ENCODE results near the gene FBRS. TPM values are rescaled to one million over a fixed set of nuclear protein-coding genes. Genes with fewer than 3 reads are reported as not detected.

The FBRS gene
- total and polyA plus RNA-seq, 2 of the 13 experiments (the other 11 are each of a cell fraction or from before 2014, with no cell fraction given): 13.7 to 16.2 TPM

DNA sequence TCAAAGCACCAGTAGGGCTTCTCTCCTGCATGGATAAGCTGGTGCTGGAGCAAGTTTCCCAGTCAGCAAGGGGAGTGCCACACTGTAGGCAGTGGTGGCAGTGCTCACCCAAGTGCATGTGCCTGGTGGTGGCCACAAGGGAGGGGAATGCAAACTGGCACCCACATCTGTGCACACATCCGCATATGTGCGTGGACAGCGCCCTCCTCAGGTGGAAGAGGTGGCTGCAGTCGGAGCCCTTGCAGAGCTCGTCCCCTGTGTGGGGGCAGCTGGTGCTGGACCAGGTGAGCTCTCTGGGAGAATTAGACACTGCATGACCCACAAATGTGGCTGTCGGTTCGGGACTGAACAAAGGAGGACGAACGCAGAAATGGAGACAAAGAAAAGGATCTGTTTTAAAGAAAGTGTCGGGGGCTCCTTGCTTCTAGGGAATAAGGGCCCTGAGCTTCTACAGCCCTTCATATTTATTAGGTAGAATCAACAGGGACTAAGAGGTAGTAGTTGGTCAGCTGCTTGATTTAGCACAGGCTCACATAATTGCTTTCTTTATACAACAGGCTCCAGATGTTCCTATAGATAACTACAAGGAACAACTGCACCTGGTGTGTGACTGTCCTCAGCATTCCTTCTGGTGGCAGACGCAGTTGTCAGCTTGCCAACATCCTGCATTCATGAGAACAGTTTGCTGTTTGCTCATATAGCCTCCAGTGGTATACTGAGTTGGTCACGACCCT lies 42.7 kb upstream of the FBRS start (continued):
- TF ChIP-seq THYN1 (CRISPR knock-in tag; IDR thresholded peaks at IDR 0.05; ENCODE audit: borderline replicate concordance, low read depth): no peak; the same call in 1 of the 2 replicates
- TF ChIP-seq, protein P1, sequence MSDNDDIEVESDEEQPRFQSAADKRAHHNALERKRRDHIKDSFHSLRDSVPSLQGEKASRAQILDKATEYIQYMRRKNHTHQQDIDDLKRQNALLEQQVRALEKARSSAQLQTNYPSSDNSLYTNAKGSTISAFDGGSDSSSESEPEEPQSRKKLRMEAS (IDR thresholded peaks at IDR 0.05): peak; percentile 44; the same call in 1 of the 2 replicates
- TF ChIP-seq ZNF75D (CRISPR knock-in tag; IDR thresholded peaks at IDR 0.05; ENCODE audit: borderline replicate concordance): no peak
- TF ChIP-seq FOXK2 (IDR thresholded peaks at IDR 0.05): no peak
- TF ChIP-seq, protein P2, sequence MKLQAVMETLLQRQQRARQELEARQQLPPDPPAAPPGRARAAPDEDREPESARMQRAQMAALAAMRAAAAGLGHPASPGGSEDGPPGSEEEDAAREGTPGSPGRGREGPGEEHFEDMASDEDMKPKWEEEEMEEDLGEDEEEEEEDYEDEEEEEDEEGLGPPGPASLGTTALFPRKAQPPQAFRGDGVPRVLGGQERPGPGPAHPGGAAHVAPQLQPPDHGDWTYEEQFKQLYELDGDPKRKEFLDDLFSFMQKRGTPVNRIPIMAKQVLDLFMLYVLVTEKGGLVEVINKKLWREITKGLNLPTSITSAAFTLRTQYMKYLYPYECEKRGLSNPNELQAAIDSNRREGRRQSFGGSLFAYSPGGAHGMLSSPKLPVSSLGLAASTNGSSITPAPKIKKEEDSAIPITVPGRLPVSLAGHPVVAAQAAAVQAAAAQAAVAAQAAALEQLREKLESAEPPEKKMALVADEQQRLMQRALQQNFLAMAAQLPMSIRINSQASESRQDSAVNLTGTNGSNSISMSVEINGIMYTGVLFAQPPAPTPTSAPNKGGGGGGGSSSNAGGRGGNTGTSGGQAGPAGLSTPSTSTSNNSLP (IDR thresholded peaks at IDR 0.05; ENCODE audit: low read depth, low read length): no peak
- TF ChIP-seq, protein P3, sequence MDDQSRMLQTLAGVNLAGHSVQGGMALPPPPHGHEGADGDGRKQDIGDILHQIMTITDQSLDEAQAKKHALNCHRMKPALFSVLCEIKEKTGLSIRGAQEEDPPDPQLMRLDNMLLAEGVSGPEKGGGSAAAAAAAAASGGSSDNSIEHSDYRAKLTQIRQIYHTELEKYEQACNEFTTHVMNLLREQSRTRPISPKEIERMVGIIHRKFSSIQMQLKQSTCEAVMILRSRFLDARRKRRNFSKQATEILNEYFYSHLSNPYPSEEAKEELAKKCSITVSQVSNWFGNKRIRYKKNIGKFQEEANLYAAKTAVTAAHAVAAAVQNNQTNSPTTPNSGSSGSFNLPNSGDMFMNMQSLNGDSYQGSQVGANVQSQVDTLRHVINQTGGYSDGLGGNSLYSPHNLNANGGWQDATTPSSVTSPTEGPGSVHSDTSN (CRISPR knock-in tag; IDR thresholded peaks at IDR 0.05; ENCODE audit: borderline replicate concordance): no peak
- TF ChIP-seq ZNF773 (CRISPR knock-in tag; IDR thresholded peaks at IDR 0.05; ENCODE audit: borderline replicate concordance): no peak
- peak; percentile 59; the same call in 1 of the 2 replicates for TF ChIP-seq ZBTB42 (CRISPR knock-in tag; IDR thresholded peaks at IDR 0.05)
- no peak for TF ChIP-seq ZNF101 (CRISPR knock-in tag; IDR thresholded peaks at IDR 0.05; ENCODE audit: borderline replicate concordance, low read depth)
- 0 out of 2 replicates have a peak, but pooled peaks have one; percentile 27 for TF ChIP-seq KDM3A (CRISPR knock-in tag; IDR thresholded peaks at IDR 0.05; ENCODE audit: low read depth)
- no peak for TF ChIP-seq NBN (conservative IDR thresholded peaks at IDR 0.05)
- TF ChIP-seq PLRG1 (conservative IDR thresholded peaks at IDR 0.05): no peak
- peak; percentile 71; the same call in 1 of the 2 replicates for TF ChIP-seq SPEN (CRISPR knock-in tag; IDR thresholded peaks at IDR 0.05; ENCODE audit: low read depth)
- TF ChIP-seq, protein P4, sequence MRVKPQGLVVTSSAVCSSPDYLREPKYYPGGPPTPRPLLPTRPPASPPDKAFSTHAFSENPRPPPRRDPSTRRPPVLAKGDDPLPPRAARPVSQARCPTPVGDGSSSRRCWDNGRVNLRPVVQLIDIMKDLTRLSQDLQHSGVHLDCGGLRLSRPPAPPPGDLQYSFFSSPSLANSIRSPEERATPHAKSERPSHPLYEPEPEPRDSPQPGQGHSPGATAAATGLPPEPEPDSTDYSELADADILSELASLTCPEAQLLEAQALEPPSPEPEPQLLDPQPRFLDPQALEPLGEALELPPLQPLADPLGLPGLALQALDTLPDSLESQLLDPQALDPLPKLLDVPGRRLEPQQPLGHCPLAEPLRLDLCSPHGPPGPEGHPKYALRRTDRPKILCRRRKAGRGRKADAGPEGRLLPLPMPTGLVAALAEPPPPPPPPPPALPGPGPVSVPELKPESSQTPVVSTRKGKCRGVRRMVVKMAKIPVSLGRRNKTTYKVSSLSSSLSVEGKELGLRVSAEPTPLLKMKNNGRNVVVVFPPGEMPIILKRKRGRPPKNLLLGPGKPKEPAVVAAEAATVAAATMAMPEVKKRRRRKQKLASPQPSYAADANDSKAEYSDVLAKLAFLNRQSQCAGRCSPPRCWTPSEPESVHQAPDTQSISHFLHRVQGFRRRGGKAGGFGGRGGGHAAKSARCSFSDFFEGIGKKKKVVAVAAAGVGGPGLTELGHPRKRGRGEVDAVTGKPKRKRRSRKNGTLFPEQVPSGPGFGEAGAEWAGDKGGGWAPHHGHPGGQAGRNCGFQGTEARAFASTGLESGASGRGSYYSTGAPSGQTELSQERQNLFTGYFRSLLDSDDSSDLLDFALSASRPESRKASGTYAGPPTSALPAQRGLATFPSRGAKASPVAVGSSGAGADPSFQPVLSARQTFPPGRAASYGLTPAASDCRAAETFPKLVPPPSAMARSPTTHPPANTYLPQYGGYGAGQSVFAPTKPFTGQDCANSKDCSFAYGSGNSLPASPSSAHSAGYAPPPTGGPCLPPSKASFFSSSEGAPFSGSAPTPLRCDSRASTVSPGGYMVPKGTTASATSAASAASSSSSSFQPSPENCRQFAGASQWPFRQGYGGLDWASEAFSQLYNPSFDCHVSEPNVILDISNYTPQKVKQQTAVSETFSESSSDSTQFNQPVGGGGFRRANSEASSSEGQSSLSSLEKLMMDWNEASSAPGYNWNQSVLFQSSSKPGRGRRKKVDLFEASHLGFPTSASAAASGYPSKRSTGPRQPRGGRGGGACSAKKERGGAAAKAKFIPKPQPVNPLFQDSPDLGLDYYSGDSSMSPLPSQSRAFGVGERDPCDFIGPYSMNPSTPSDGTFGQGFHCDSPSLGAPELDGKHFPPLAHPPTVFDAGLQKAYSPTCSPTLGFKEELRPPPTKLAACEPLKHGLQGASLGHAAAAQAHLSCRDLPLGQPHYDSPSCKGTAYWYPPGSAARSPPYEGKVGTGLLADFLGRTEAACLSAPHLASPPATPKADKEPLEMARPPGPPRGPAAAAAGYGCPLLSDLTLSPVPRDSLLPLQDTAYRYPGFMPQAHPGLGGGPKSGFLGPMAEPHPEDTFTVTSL (CRISPR knock-in tag; IDR thresholded peaks at IDR 0.05; ENCODE audit: borderline replicate concordance): no peak
- peak; percentile 39; the same call in 1 of the 2 replicates for TF ChIP-seq FOSL2 (CRISPR knock-in tag; IDR thresholded peaks at IDR 0.05)
- TF ChIP-seq YEATS4 (CRISPR knock-in tag; IDR thresholded peaks at IDR 0.05; ENCODE audit: borderline replicate concordance): no peak
- no peak for TF ChIP-seq ZNF557 (CRISPR knock-in tag; IDR thresholded peaks at IDR 0.05)
- no peak for TF ChIP-seq RFXANK (CRISPR knock-in tag; IDR thresholded peaks at IDR 0.05)
- no peak for TF ChIP-seq RORA (CRISPR knock-in tag; IDR thresholded peaks at IDR 0.05)
- TF ChIP-seq, protein P5, sequence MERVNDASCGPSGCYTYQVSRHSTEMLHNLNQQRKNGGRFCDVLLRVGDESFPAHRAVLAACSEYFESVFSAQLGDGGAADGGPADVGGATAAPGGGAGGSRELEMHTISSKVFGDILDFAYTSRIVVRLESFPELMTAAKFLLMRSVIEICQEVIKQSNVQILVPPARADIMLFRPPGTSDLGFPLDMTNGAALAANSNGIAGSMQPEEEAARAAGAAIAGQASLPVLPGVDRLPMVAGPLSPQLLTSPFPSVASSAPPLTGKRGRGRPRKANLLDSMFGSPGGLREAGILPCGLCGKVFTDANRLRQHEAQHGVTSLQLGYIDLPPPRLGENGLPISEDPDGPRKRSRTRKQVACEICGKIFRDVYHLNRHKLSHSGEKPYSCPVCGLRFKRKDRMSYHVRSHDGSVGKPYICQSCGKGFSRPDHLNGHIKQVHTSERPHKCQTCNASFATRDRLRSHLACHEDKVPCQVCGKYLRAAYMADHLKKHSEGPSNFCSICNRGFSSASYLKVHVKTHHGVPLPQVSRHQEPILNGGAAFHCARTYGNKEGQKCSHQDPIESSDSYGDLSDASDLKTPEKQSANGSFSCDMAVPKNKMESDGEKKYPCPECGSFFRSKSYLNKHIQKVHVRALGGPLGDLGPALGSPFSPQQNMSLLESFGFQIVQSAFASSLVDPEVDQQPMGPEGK (CRISPR knock-in tag; IDR thresholded peaks at IDR 0.05): peak; percentile 88
